ENCODE data around the gene IVL. TPM values are rescaled to one million over a fixed set of nuclear protein-coding genes. Genes with fewer than 3 reads are reported as not detected.
A peak's percentile ranks its signal among the peaks of the same experiment; 100 is the strongest.

The IVL gene
- total and polyA plus RNA-seq, 8 donors: 0.12 TPM; not detected in 7

DNA sequence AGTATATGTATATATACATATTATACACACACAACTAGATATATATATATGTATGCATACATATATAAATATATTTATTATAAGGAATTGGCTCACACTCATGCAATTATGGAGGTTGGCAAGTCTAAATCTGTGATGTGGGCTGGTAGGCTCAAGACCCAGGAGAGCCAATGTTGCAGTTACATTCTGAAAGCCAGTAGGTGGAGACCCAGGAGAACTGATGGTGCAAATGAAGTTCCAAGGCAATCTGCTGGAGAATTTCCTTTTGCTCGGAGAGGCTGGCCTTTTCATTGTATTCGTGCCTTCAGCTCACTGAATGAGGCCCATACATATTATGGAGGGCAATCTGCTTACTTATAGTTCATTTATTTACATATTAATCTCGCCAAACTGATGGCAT, 9.4 kb downstream of the IVL start:
- no peak for TF ChIP-seq CTCF (IDR thresholded peaks at IDR 0.05)
- peak in 1 of 4 donors; percentile 15 for DNase-seq
- intact Hi-C loops (cut with DNase I): no loop called here
- Histone ChIP-seq H3K27ac (no peak overlapping the region), H3K36me3 (no peaks in the 10 kb centered on the region), H3K4me3 (no peak overlapping the region), H3K4me1 (no peaks in the 10 kb centered on the region), H3K27me3 (no peaks in the 10 kb centered on the region), H3K9me3 (no peaks in the 10 kb centered on the region)
- peak; percentile 59 for ATAC-seq

DNA sequence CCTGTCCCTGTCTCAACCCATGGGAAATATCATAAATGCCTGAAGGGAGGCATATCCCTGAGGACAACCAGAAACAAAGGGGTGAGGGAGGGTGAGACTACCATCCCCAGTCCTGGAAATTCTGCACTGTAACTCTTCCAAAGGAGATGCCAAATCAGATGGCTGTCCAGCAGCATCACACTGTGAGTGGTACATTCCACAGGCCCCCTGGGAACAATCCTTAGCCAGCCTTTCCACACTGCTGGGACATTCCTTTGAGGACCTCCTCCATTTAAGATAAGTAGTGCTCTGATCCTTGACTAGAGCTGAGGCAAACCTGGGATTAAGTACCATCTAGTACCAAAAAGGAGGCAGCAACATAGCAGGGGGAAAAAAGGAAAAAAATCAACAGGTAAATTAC, 10.7 kb downstream of the IVL start:
- intact Hi-C loops (cut with DNase I): no loop called here

GRCh38 chr1:152924191-152924590, 15.8 kb downstream of the IVL start:
- Histone ChIP-seq H3K4me1 (no peaks in the 10 kb centered on the region), H3K4me3 (no peak overlapping the region), H3K27ac (no peak overlapping the region), H3K36me3 (no peaks in the 10 kb centered on the region), H3K27me3 (no peaks in the 10 kb centered on the region), H3K9me3 (no peaks in the 10 kb centered on the region)
- no peak for DNase-seq
- no peak for TF ChIP-seq CTCF (IDR thresholded peaks at IDR 0.05)
- intact Hi-C loops (cut with DNase I): no loop called here
- ATAC-seq: no peak

More for the DNA sequence above, 10.7 kb downstream of the IVL start:
- no peak overlapping the region for H3K4me3 ChIP-seq
- H3K27me3 ChIP-seq: no peaks in the 10 kb centered on the region
- no peak overlapping the region for H3K27ac ChIP-seq
- ATAC-seq (no peak), DNase-seq (no peak)
- H3K9me3 ChIP-seq: no peaks in the 10 kb centered on the region
- no peak for TF ChIP-seq CTCF (IDR thresholded peaks at IDR 0.05)
- no peaks in the 10 kb centered on the region for H3K36me3 ChIP-seq
- no peaks in the 10 kb centered on the region for H3K4me1 ChIP-seq

GRCh38 chr1:152926091-152926490, 17.7 kb downstream of the IVL start:
- Histone ChIP-seq H3K4me1 (no peaks in the 10 kb centered on the region), H3K36me3 (no peaks in the 10 kb centered on the region), H3K27me3 (no peaks in the 10 kb centered on the region), H3K4me3 (no peak overlapping the region), H3K27ac (no peak overlapping the region), H3K9me3 (no peaks in the 10 kb centered on the region)
- intact Hi-C loops (cut with DNase I): no loop called here
- TF ChIP-seq CTCF (IDR thresholded peaks at IDR 0.05): no peak
- DNase-seq: no peak
- peak; percentile 77 for ATAC-seq

DNA sequence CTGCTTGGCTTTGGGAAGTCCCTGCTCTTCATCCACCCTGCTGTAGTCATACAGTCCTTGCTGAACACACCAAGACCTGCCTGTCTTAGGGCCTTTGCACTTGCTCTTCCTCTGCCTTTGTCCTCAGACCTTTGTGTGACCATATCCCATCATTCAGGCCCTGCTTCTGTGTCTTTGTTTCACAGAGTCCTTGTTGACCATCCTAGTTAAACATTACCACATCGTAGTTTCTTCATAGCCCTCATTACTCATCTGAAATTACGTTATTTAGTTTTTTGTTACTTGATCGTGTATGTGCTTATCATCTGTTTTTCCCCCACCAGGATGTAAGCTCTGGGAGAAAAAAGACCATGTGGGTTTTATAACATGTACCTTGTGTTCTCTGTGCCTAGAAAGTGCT, 20.3 kb downstream of the IVL start:
- H3K27ac ChIP-seq: no peak overlapping the region
- ATAC-seq: no peak
- H3K36me3 ChIP-seq: no peaks in the 10 kb centered on the region
- no peak for DNase-seq
- no peak for TF ChIP-seq CTCF (IDR thresholded peaks at IDR 0.05)
- no peaks in the 10 kb centered on the region for H3K27me3 ChIP-seq
- no peaks in the 10 kb centered on the region for H3K9me3 ChIP-seq
- no peaks in the 10 kb centered on the region for H3K4me1 ChIP-seq
- no peak overlapping the region for H3K4me3 ChIP-seq
- intact Hi-C loops (cut with DNase I): no loop called here

Data from left lung (tissue), 10 donors.